ENCODE data around the gene CYP26A1.
A peak's percentile ranks its signal among the peaks of the same experiment; 100 is the strongest.

The CYP26A1 gene

GRCh38 chr10:93113042-93113441, 39.3 kb downstream of the CYP26A1 start:
- no peak for DNase-seq
- TF ChIP-seq, protein P1, sequence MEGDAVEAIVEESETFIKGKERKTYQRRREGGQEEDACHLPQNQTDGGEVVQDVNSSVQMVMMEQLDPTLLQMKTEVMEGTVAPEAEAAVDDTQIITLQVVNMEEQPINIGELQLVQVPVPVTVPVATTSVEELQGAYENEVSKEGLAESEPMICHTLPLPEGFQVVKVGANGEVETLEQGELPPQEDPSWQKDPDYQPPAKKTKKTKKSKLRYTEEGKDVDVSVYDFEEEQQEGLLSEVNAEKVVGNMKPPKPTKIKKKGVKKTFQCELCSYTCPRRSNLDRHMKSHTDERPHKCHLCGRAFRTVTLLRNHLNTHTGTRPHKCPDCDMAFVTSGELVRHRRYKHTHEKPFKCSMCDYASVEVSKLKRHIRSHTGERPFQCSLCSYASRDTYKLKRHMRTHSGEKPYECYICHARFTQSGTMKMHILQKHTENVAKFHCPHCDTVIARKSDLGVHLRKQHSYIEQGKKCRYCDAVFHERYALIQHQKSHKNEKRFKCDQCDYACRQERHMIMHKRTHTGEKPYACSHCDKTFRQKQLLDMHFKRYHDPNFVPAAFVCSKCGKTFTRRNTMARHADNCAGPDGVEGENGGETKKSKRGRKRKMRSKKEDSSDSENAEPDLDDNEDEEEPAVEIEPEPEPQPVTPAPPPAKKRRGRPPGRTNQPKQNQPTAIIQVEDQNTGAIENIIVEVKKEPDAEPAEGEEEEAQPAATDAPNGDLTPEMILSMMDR (IDR thresholded peaks at IDR 0.05) = no peak
- no peaks in the 10 kb centered on the region for H3K9me3 ChIP-seq
- H3K27me3 ChIP-seq = no peaks in the 10 kb centered on the region
- no peak overlapping the region for H3K4me3 ChIP-seq
- intact Hi-C loops (cut with DNase I; ENCODE audit: low total_unique reads) = loop anchor here (10.0 kb wide), 1 partner anchor 182 kb away; no protein-coding TSS in a partner anchor
- H3K27ac ChIP-seq = no peak overlapping the region
- no peaks in the 10 kb centered on the region for H3K36me3 ChIP-seq
- no peaks in the 10 kb centered on the region for H3K4me1 ChIP-seq

DNA sequence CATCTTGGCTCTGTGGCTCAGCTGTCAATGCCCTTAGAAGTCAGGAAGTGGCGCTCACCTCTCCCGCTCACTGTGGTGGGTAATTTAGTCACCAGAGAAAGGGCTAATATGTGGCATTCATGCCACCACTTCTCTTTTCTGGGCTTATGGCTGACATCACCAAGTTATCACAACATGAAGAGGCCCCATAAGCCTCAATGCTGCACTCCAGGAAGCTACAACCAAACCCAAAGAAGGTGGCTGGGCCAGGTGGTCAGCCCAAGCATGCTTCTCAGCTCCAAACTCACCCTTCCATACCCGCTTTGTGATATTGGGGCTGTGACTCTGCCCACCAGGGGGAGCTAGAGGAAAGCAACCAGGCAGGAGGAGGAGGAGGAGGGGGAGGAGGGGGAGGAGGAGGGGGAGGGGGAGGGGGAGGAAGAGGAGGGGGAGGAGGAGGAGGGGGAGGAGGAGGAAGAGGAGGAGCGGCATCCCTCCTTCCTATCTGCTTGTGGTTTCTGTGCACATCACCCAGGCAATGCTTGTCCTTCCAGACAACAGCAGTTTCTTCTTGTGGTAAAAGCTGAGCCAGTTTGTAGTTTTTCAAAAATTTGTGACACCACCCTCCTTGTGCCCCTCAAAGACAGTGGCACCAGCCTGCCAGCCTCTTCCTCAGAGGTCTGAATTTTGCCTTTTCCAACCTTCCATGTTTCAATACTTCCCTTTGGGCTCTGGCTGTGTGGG, 42.1 kb downstream of the CYP26A1 start:
- H3K9me3 ChIP-seq = no peaks in the 10 kb centered on the region
- no peaks in the 10 kb centered on the region for H3K4me1 ChIP-seq
- intact Hi-C loops (cut with DNase I; ENCODE audit: low total_unique reads) = loop anchor here (10.0 kb wide), 1 partner anchor 179 kb away; no protein-coding TSS in a partner anchor
- no peaks in the 10 kb centered on the region for H3K27me3 ChIP-seq
- no peaks in the 10 kb centered on the region for H3K36me3 ChIP-seq
- no peak overlapping the region for H3K4me3 ChIP-seq
- H3K27ac ChIP-seq = no peak overlapping the region
- TF ChIP-seq, protein P1 (IDR thresholded peaks at IDR 0.05) = peak; percentile 22 to 25
- DNase-seq = peak; percentile 72 to 80

- TF ChIP-seq, protein P1 (IDR thresholded peaks at IDR 0.05) = no peak
- no peak overlapping the region for H3K4me3 ChIP-seq
Measured at GRCh38 chr10:93121311-93121710, 47.6 kb downstream of the CYP26A1 start.

DNA sequence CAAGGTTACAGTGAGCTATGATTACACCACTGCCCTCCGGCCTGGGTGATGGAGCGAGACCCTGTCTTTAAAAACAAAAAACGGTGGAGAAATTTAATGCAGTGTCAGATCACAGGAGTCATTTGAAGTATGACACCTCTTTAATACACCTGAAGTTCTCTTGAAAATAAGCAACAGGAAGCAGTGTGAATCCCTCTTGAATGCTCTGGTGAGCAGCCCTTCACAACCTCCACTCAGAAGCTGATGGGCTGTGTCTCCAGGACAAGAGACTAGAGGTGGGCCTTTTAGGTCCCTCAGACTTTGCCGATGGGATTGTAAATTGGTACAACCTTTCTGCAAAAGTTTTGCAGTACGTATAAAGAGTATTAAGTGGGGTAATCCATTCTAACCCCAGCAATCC, 50.1 kb downstream of the CYP26A1 start:
- no peak for DNase-seq
- H3K27me3 ChIP-seq = no peaks in the 10 kb centered on the region
- H3K4me1 ChIP-seq = no peaks in the 10 kb centered on the region
- H3K9me3 ChIP-seq = peaks cover 0 to 19% (median 8%) of the 10 kb centered on the region in 3 donors
- no peak overlapping the region for H3K4me3 ChIP-seq
- no peak overlapping the region for H3K27ac ChIP-seq
- H3K36me3 ChIP-seq = no peaks in the 10 kb centered on the region
- TF ChIP-seq, protein P1 (IDR thresholded peaks at IDR 0.05) = no peak
- intact Hi-C loops (cut with DNase I; ENCODE audit: low total_unique reads) = no loop called here

More at GRCh38 chr10:93121311-93121710, 47.6 kb downstream of the CYP26A1 start:
- intact Hi-C loops (cut with DNase I; ENCODE audit: low total_unique reads) = no loop called here
- no peak overlapping the region for H3K27ac ChIP-seq
- no peaks in the 10 kb centered on the region for H3K27me3 ChIP-seq
- H3K4me1 ChIP-seq = no peaks in the 10 kb centered on the region
- peaks cover 0 to 3% (median 3%) of the 10 kb centered on the region in 3 donors for H3K9me3 ChIP-seq
- DNase-seq = no peak
- H3K36me3 ChIP-seq = no peaks in the 10 kb centered on the region

DNA sequence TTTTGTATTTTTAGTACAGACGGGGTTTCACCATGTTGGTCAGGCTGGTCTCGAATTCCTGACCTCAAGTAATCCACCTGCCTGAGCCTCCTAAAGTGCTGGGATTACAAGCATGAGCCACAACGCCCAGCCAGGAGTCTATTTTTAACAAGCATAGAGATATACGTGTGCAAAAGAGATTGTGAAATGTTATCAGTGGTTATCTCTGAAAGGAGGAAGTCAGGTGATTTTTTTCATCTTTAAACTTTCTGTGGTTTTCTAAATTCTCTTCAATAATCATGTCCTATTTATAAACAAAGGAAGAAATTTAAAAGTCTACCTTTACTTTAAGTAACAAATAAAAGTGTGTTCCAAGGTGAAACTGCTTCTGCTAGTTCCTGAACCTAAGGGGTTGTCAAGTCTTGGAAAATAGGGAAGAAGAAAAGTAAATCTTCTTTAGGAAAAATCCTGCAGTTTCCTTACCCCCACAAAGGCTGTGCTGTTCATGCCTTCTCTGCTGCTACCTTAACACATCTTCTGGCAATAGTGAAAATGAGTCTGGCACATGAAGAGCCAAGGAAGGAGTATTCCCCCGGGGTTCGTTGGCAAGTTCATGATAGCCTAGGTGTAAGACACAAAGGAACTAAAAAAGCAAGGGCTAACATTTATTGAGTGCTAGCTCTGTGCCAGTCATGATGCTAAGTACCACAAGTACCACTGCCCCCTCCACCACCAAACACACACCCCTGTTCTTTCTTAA, 51.1 kb downstream of the CYP26A1 start:
- H3K4me3 ChIP-seq = no peak overlapping the region
- TF ChIP-seq, protein P1 (IDR thresholded peaks at IDR 0.05) = no peak
- intact Hi-C loops (cut with DNase I; ENCODE audit: low total_unique reads) = no loop called here
- H3K36me3 ChIP-seq = no peaks in the 10 kb centered on the region
- H3K9me3 ChIP-seq = peaks cover 0 to 19% (median 8%) of the 10 kb centered on the region in 3 donors
- no peaks in the 10 kb centered on the region for H3K27me3 ChIP-seq
- no peak for DNase-seq
- H3K27ac ChIP-seq = no peak overlapping the region
- no peaks in the 10 kb centered on the region for H3K4me1 ChIP-seq

All from tibial artery (tissue), 4 donors.